RWPE1 (cell line): ENCODE measurements around the gene CTIF.
A peak's percentile ranks its signal among the peaks of the same experiment; 100 is the strongest.

ENCODE experiments used
- CTCF ChIA-PET: fragments of 350-600 bp; sonication (Branson Sonifier 250); formaldehyde crosslinking; extraction: SDS; loops from one replicate; lab custom pipeline; 2021; lab: Yijun Ruan, JAX
- POLR2A ChIA-PET: fragments of 400-600 bp; formaldehyde crosslinking; extraction: SDS; loops from one replicate; lab custom pipeline; 2020; ENCODE audit warnings: antibody characterized with exemption; ENCODE audit not compliant: low non-redundant PET; lab: Yijun Ruan, JAX
- DNase-seq: peaks from one replicate; pipeline ENCODE4 v3.0.0; 2012; ENCODE audit warnings: low spot score
- H3K27ac ChIP-seq: fragments of 450-650 bp; 2 replicates; pipeline ENCODE4 v1.5.1; 2017
- CTCF ChIP-seq: fragments of 450-650 bp; conservative IDR thresholded peaks from 2 replicates; pipeline ENCODE4 v1.5.1; 2017; ENCODE audit warnings: low read depth, mild to moderate bottlenecking

CTIF gene

DNA sequence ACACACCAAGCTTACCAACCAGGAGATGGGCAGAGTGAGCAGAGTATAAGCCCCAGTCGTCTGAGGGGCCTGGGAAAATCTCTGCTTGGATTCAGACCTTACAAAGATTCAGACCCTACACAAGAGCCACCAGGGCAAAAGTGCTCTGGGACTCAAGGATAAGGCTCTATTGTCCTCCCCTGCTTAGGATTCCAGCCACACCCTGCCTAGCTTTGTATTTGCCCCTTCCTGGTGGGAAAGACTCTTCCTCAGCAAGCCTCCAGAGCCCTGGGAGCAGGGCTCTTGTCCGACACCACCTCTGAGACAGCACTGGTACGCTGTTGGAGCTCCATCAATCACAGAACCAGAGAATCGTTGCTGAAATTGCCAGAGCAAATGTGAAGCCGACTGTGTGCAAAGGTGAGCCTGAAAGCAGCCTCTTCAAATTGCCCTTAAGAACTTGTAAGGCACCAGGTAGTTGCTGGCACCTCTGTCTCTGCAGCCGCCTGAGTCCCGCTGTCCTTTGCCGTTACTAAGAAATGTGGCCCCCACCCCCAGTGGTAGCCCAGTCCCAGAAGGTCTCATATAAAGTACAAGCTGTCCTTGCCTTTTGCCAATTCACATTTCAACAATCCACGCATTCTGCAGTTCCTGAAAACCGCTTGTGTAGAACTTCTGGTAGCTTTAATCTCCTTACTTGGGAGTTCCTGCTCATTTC lies 148.7 kb downstream of the CTIF start:
- no peak for TF ChIP-seq CTCF
- H3K27ac ChIP-seq: no peak overlapping the region
- ChIA-PET POLR2A (no interaction called here), CTCF (no interaction called here)
- no peak for DNase-seq

GRCh38 chr18:48688961-48689360 lies 150.1 kb downstream of the CTIF start:
- POLR2A ChIA-PET: no interaction called here
- H3K27ac ChIP-seq: no peak overlapping the region
- no peak for DNase-seq
- CTCF ChIA-PET: interaction anchor here (0.5 kb wide), 1 partner anchor 367 kb away, joined by 3 read pairs; no protein-coding TSS in a partner anchor
- TF ChIP-seq CTCF: no peak

- no peak for DNase-seq
- ChIA-PET POLR2A (no interaction called here), CTCF (interaction anchor here (0.6 kb wide), 1 partner anchor 384 kb away, joined by 4 read pairs; no protein-coding TSS in a partner anchor)
- TF ChIP-seq CTCF: no peak
- H3K27ac ChIP-seq: no peak overlapping the region
Observed at GRCh38 chr18:48689548-48689947, 150.7 kb downstream of the CTIF start.

DNA sequence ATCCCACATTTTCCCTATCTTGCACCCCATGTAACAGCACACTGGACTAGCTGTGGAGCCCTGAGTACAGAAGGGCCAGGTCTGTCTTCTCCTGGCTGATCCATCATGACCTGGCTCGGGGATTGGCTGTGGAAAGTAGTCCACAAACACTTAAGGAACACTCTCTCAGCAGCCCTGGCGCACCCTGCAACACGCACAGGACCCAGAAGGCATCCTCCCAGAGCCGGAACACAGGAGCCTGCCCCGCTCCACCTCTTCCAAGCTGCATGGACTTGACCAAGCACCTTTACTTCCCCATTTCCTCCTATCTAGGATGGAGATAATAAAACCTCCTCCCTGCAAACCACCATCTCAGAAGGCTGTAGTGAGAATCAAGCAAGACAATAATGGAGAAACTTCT lies 151.7 kb downstream of the CTIF start:
- no peak for DNase-seq
- TF ChIP-seq CTCF: no peak
- ChIA-PET POLR2A (no interaction called here), CTCF (no interaction called here)
- H3K27ac ChIP-seq: no peak overlapping the region

GRCh38 chr18:48693006-48693405 lies 154.2 kb downstream of the CTIF start:
- 0 out of 2 replicates have a peak overlapping the region, but pooled peaks have one; percentile 5 for H3K27ac ChIP-seq
- ChIA-PET POLR2A (no interaction called here), CTCF (interaction anchor here (0.7 kb wide), 1 partner anchor 731 kb away, joined by 4 read pairs; no protein-coding TSS in a partner anchor)
- TF ChIP-seq CTCF: no peak
- no peak for DNase-seq

DNA sequence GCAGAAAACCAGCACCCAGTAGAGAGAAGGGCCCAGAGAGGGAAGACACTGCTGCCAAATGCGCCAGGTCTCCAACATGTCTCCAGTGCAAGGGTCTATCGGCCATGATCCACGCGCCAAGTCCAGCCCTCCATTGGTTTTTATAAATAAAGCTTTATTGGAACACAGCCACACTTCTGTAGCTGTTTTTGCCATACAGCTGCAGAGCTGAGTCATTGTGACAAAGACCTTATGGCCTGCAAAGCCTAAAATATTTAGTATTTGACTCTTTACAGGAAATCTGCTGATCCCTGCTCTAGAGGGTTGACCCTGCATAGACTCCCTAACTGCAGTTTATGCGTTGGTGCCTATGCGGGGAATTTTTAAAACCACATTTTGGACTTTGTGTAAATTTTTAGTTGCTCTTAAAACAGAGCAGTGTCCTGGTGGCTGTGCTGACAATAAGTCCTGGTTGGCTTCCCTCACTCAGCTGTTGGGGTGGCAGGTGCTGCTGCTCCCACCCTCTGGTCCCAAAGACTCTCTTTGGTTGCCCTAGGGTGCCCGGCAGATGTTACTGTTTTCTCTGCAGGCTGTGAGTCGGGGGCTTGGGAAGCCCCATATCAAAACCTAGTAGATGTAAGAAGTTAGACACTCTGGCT lies 154.9 kb downstream of the CTIF start:
- POLR2A ChIA-PET: no interaction called here
- CTCF ChIA-PET: no interaction called here
- 0 out of 2 replicates have a peak overlapping the region, but pooled peaks have one; percentile 5 for H3K27ac ChIP-seq

More for the DNA sequence above, 154.9 kb downstream of the CTIF start:
- no peak for TF ChIP-seq CTCF
- no peak for DNase-seq
